ENCODE results near the gene TENM4.

- TF ChIP-seq ZBTB8A (tag by site-specific recombination; IDR thresholded peaks at IDR 0.05) (no peak), YY1 (tag by site-specific recombination; IDR thresholded peaks at IDR 0.05) (no peak), CTCF (tag by site-specific recombination; IDR thresholded peaks at IDR 0.05) (no peak), ZNF2 (tag by site-specific recombination; IDR thresholded peaks at IDR 0.05) (no peak), ZNF274 (IDR thresholded peaks at IDR 0.05; ENCODE audit: low read length) (no peak), ZNF274 (tag by site-specific recombination; IDR thresholded peaks at IDR 0.05; ENCODE audit: borderline replicate concordance) (no peak), ZNF146 (tag by site-specific recombination; IDR thresholded peaks at IDR 0.05) (no peak), ZNF362 (tag by site-specific recombination; IDR thresholded peaks at IDR 0.05) (no peak), ZNF114 (tag by site-specific recombination; IDR thresholded peaks at IDR 0.05) (no peak), BCL11A (tag by site-specific recombination; IDR thresholded peaks at IDR 0.05; ENCODE audit: low read depth) (no peak), ZNF791 (tag by site-specific recombination; IDR thresholded peaks at IDR 0.05) (no peak), REST (tag by site-specific recombination; IDR thresholded peaks at IDR 0.05) (no peak), SP2 (tag by site-specific recombination; IDR thresholded peaks at IDR 0.05) (no peak), ZNF777 (tag by site-specific recombination; IDR thresholded peaks at IDR 0.05; ENCODE audit: borderline replicate concordance) (no peak), ZNF701 (tag by site-specific recombination; IDR thresholded peaks at IDR 0.05) (no peak)
These were observed 729.1 kb downstream of the TENM4 start for GRCh38 chr11:78711735-78712134.
